HepG2 (cell line): ENCODE results near the gene CNPY4. TPM values are rescaled to one million over a fixed set of nuclear protein-coding genes. Genes with fewer than 3 reads are reported as not detected.

Experiments used
- ATF7 ChIP-seq, 2 experiments: fragments of 450-650 bp in 1 of 2; sonication (generic) in 1 of 2; formaldehyde crosslinking in 1 of 2; IDR thresholded peaks; 2 replicates each; pipeline versions ENCODE4 v1.4.0 to v1.6.1; 2016 to 2020; ENCODE audit warnings: antibody characterized with exemption in 1 of 2, mild to moderate bottlenecking in 1 of 2, missing genetic modification reagents in 1 of 2
- ETS1 ChIP-seq: sonication (generic); formaldehyde crosslinking; IDR thresholded peaks from 2 replicates; pipeline ENCODE4 v1.4.0; 2020; ENCODE audit warnings: missing genetic modification reagents
- FLYWCH1 ChIP-seq: sonication (generic); formaldehyde crosslinking; IDR thresholded peaks from 2 replicates; pipeline ENCODE4 v1.8.1; 2023; ENCODE audit warnings: mild to moderate bottlenecking, missing genetic modification reagents
- FOXK1 ChIP-seq: sonication (generic); formaldehyde crosslinking; IDR thresholded peaks from 2 replicates; pipeline ENCODE4 v1.4.0; 2020; ENCODE audit warnings: low read depth, missing genetic modification reagents, borderline replicate concordance
- FOXO1 ChIP-seq: sonication (generic); formaldehyde crosslinking; IDR thresholded peaks from 2 replicates; pipeline ENCODE4 v1.4.0; 2020; ENCODE audit warnings: missing genetic modification reagents
- GATAD1 ChIP-seq: IDR thresholded peaks from 2 replicates; pipeline ENCODE4 v1.6.1; 2016; ENCODE audit warnings: missing genetic modification reagents, missing compliant biosample characterization
- JDP2 ChIP-seq: sonication (generic); formaldehyde crosslinking; IDR thresholded peaks from 2 replicates; pipeline ENCODE4 v1.8.1; 2022; ENCODE audit warnings: missing genetic modification reagents, borderline replicate concordance
- KAT8 ChIP-seq: IDR thresholded peaks from 2 replicates; pipeline ENCODE4 v1.6.1; 2016; ENCODE audit warnings: missing genetic modification reagents, missing compliant biosample characterization
- MBD4 ChIP-seq: IDR thresholded peaks from 2 replicates; pipeline ENCODE4 v1.6.1; 2012; ENCODE audit warnings: low read length, inconsistent platforms, borderline replicate concordance
- MIER3 ChIP-seq: IDR thresholded peaks from 2 replicates; pipeline ENCODE4 v1.6.1; 2016; ENCODE audit warnings: missing compliant biosample characterization, borderline replicate concordance
- NR1H2 ChIP-seq: sonication (generic); formaldehyde crosslinking; IDR thresholded peaks from 2 replicates; pipeline ENCODE4 v1.8.1; 2022; ENCODE audit warnings: low read depth, missing genetic modification reagents, borderline replicate concordance
- NR2C2 ChIP-seq: sonication (generic); formaldehyde crosslinking; IDR thresholded peaks from 2 replicates; pipeline ENCODE4 v1.4.0; 2020; ENCODE audit warnings: missing genetic modification reagents, mild to moderate bottlenecking, moderate library complexity, borderline replicate concordance
- NR3C1 ChIP-seq: sonication (generic); formaldehyde crosslinking; IDR thresholded peaks from 2 replicates; pipeline ENCODE4 v1.4.0; 2020; ENCODE audit warnings: missing genetic modification reagents
- PBX2 ChIP-seq: IDR thresholded peaks from 2 replicates; pipeline ENCODE4 v1.6.1; 2016; ENCODE audit warnings: control low read depth
- SYNCRIP ChIP-seq: fragments of 200-400 bp; formaldehyde crosslinking; IDR thresholded peaks from 2 replicates; pipeline ENCODE4 v1.6.1; 2018; ENCODE audit warnings: mild to moderate bottlenecking, low read depth, low read length; ENCODE audit not compliant: insufficient read depth
- ZBTB3 ChIP-seq: sonication (generic); formaldehyde crosslinking; IDR thresholded peaks from 2 replicates; pipeline ENCODE4 v1.4.0; 2020; ENCODE audit warnings: low read depth, mild to moderate bottlenecking, moderate library complexity, missing genetic modification reagents, borderline replicate concordance
- ZNF253 ChIP-seq: sonication (generic); formaldehyde crosslinking; IDR thresholded peaks from 2 replicates; pipeline ENCODE4 v1.8.0; 2022; ENCODE audit warnings: mild to moderate bottlenecking, missing genetic modification reagents, borderline replicate concordance
- ZNF546 ChIP-seq: sonication (generic); formaldehyde crosslinking; conservative IDR thresholded peaks from 2 replicates; pipeline ENCODE4 v1.8.1; 2023; ENCODE audit warnings: mild to moderate bottlenecking, missing genetic modification reagents
- ZNF615 ChIP-seq: sonication (generic); formaldehyde crosslinking; IDR thresholded peaks from 2 replicates; pipeline ENCODE4 v1.5.0; 2020; ENCODE audit warnings: mild to moderate bottlenecking, missing genetic modification reagents, borderline replicate concordance
- ZNF780A ChIP-seq: sonication (generic); formaldehyde crosslinking; IDR thresholded peaks from 2 replicates; pipeline ENCODE4 v1.8.0; 2022; ENCODE audit warnings: mild to moderate bottlenecking, missing genetic modification reagents, moderate library complexity
- polyA plus RNA-seq, 8 experiments: library from polyadenylated mRNA; depleted of rRNA in 3 of 8; stranded (reverse) in 7 of 8; unstranded in 1 of 8; fragments of >200 nt; fragmentation: Illumina TruSeq in 4 of 8; extraction: Trizol in 4 of 8; gene quantifications; 2 replicates each; pipeline versions ENCODE4 v1.2.1 to v1.2.3, GENCODE V29; 2011 to 2016; ENCODE audit warnings: low read depth in 4 of 8, missing spikeins in 1 of 8, mixed read lengths in 1 of 8; ENCODE audit not compliant: insufficient read depth in 1 of 8
- total RNA-seq, 5 experiments: library from RNA; depleted of rRNA; stranded (reverse); fragments of >200 nt; fragmentation: Illumina TruSeq; extraction: Trizol; gene quantifications; 2 replicates each; pipeline ENCODE4 v1.2.3, GENCODE V29; 2016; ENCODE audit warnings: low read depth in 1 of 5
- TF ChIP-seq, protein P1 (sequence below): sonication (generic); formaldehyde crosslinking; IDR thresholded peaks from 2 replicates; pipeline ENCODE4 v1.4.0; 2020; ENCODE audit warnings: missing genetic modification reagents
- TF ChIP-seq, protein P2 (sequence below): sonication (generic); formaldehyde crosslinking; IDR thresholded peaks from 2 replicates; pipeline ENCODE4 v1.4.0; 2020; ENCODE audit warnings: missing genetic modification reagents
- TF ChIP-seq, protein P3 (sequence below): sonication (generic); formaldehyde crosslinking; IDR thresholded peaks from 2 replicates; pipeline ENCODE4 v1.5.0; 2020; ENCODE audit warnings: missing genetic modification reagents, mild to moderate bottlenecking, borderline replicate concordance
- TF ChIP-seq, protein P4 (sequence below): sonication (generic); formaldehyde crosslinking; IDR thresholded peaks from 2 replicates; pipeline ENCODE4 v1.4.0; 2020; ENCODE audit warnings: missing genetic modification reagents

The CNPY4 gene
- total and polyA plus RNA-seq, 2 of the 13 experiments (the other 11 are each of a cell fraction or from before 2014, with no cell fraction given) = 6.2 to 12.7 TPM

GRCh38 chr7:100122067-100122466 is 2.6 kb downstream of the CNPY4 start (continued):
- TF ChIP-seq MIER3 (CRISPR knock-in tag) (no peak), SYNCRIP (no peak), ZNF546 (CRISPR knock-in tag) (no peak), NR2C2 (CRISPR knock-in tag) (no peak), FOXK1 (CRISPR knock-in tag) (peak; percentile 31; the same call in 1 of the 2 replicates), ATF7 (IDR thresholded peaks at IDR 0.05) (no peak), ATF7 (CRISPR knock-in tag; IDR thresholded peaks at IDR 0.05) (no peak), ZBTB3 (CRISPR knock-in tag) (no peak), FLYWCH1 (CRISPR knock-in tag) (no peak), NR3C1 (CRISPR knock-in tag) (no peak), GATAD1 (CRISPR knock-in tag) (peak; percentile 34; the same call in 1 of the 2 replicates), JDP2 (CRISPR knock-in tag) (no peak), ZNF615 (CRISPR knock-in tag) (no peak), ETS1 (CRISPR knock-in tag) (no peak), PBX2 (no peak), FOXO1 (no peak), KAT8 (CRISPR knock-in tag) (no peak), NR1H2 (CRISPR knock-in tag) (no peak), ZNF780A (CRISPR knock-in tag) (no peak), ZNF253 (CRISPR knock-in tag) (no peak), MBD4 (no peak)
- TF ChIP-seq, protein P1, sequence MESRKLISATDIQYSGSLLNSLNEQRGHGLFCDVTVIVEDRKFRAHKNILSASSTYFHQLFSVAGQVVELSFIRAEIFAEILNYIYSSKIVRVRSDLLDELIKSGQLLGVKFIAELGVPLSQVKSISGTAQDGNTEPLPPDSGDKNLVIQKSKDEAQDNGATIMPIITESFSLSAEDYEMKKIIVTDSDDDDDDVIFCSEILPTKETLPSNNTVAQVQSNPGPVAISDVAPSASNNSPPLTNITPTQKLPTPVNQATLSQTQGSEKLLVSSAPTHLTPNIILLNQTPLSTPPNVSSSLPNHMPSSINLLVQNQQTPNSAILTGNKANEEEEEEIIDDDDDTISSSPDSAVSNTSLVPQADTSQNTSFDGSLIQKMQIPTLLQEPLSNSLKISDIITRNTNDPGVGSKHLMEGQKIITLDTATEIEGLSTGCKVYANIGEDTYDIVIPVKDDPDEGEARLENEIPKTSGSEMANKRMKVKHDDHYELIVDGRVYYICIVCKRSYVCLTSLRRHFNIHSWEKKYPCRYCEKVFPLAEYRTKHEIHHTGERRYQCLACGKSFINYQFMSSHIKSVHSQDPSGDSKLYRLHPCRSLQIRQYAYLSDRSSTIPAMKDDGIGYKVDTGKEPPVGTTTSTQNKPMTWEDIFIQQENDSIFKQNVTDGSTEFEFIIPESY = no peak
- TF ChIP-seq, protein P2, sequence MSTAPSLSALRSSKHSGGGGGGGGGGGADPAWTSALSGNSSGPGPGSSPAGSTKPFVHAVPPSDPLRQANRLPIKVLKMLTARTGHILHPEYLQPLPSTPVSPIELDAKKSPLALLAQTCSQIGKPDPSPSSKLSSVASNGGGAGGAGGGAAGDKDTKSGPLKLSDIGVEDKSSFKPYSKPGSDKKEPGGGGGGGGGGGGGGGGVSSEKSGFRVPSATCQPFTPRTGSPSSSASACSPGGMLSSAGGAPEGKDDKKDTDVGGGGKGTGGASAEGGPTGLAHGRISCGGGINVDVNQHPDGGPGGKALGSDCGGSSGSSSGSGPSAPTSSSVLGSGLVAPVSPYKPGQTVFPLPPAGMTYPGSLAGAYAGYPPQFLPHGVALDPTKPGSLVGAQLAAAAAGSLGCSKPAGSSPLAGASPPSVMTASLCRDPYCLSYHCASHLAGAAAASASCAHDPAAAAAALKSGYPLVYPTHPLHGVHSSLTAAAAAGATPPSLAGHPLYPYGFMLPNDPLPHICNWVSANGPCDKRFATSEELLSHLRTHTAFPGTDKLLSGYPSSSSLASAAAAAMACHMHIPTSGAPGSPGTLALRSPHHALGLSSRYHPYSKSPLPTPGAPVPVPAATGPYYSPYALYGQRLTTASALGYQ (CRISPR knock-in tag) = no peak
- TF ChIP-seq, protein P3, sequence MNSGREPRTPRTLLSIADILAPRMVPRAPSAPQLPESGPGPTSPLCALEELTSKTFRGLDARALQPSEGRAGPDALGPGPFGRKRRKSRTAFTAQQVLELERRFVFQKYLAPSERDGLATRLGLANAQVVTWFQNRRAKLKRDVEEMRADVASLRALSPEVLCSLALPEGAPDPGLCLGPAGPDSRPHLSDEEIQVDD (CRISPR knock-in tag) = no peak
- TF ChIP-seq, protein P4, sequence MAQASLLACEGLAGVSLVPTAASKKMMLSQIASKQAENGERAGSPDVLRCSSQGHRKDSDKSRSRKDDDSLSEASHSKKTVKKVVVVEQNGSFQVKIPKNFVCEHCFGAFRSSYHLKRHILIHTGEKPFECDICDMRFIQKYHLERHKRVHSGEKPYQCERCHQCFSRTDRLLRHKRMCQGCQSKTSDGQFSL = no peak
